ENCODE measurements around the gene PRKAR1B.
"Not testable (repeated sequence)": the region's sequence is repeated elsewhere in the genome, so short reads cannot be mapped to it uniquely, and the experiment has no call there.

The PRKAR1B gene

GRCh38 chr7:552151-552867 lies 174.8 kb downstream of the PRKAR1B start:
- not testable (repeated sequence) for DNase-seq

- DNase-seq, result not testable (repeated sequence)
Measured at GRCh38 chr7:551615-551970, 175.5 kb downstream of the PRKAR1B start.

- no peak for DNase-seq
Measured at GRCh38 chr7:550881-551614, 176.0 kb downstream of the PRKAR1B start.

GRCh38 chr7:549891-550625 lies 177.0 kb downstream of the PRKAR1B start:
- no peak for DNase-seq

- no peak for DNase-seq
Measured at GRCh38 chr7:549066-549890, 177.8 kb downstream of the PRKAR1B start.

- no peak for DNase-seq
Measured at GRCh38 chr7:548401-548800, 178.7 kb downstream of the PRKAR1B start.

- no peak for DNase-seq
Measured at GRCh38 chr7:545470-545869, 181.6 kb downstream of the PRKAR1B start.

GRCh38 chr7:544338-545221 lies 182.5 kb downstream of the PRKAR1B start:
- DNase-seq, result no peak

GRCh38 chr7:543501-544337 lies 183.4 kb downstream of the PRKAR1B start:
- no peak for DNase-seq

- no peak for DNase-seq
Measured at GRCh38 chr7:542713-543500, 184.2 kb downstream of the PRKAR1B start.

GRCh38 chr7:542131-542712 lies 184.9 kb downstream of the PRKAR1B start:
- no peak for DNase-seq

- no peak for DNase-seq
Measured at GRCh38 chr7:541661-542060, 185.4 kb downstream of the PRKAR1B start.

- no peak for DNase-seq
Measured at GRCh38 chr7:540997-541396, 186.1 kb downstream of the PRKAR1B start.

GRCh38 chr7:540579-540978 lies 186.5 kb downstream of the PRKAR1B start:
- DNase-seq, result no peak

- no peak for DNase-seq
Measured at GRCh38 chr7:539731-540411, 187.2 kb downstream of the PRKAR1B start.

- DNase-seq, result no peak
Measured at GRCh38 chr7:538764-539685, 188.1 kb downstream of the PRKAR1B start.

- DNase-seq, result no peak
Measured at GRCh38 chr7:537911-538634, 189.0 kb downstream of the PRKAR1B start.
